Measurements from ENCODE around the gene GIPC2. TPM values are rescaled to one million over a fixed set of nuclear protein-coding genes. Genes with fewer than 3 reads are reported as not detected.

Gene GIPC2
- total and polyA plus RNA-seq, 9 of the 15 experiments (the other 6 are each of a cell fraction or from before 2014, with no cell fraction given) = 0.01 to 0.05 (median 0.04) TPM; not detected in 3

DNA sequence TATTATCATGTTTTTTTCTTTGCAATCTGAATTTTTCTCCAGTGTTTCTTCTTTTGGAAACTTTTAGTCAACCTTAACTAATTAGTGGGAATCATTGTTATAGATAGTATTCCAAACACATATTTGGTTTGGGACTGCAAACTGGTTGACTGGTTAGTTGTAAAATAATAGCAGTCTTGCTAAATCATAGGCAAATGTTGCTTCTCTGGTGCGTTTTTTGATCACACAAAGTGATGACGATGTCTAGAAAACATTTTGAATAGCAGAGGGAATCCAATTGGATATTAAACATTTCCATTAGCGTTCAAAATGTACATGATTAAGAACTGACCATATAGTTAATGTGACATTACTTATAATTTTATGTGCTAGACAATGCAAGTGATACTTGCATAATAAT lies 36.5 kb upstream of the GIPC2 start:
- Histone ChIP-seq H3K9me1 (ENCODE audit: control insufficient read depth, insufficient read depth, low read length) (no peaks in the 10 kb centered on the region), H2AFZ (ENCODE audit: low read depth, low read length) (no peak overlapping the region), H3K9me3 (replicated peaks; ENCODE audit: control insufficient read depth, insufficient read depth, low read depth, low read length) (no peaks in the 10 kb centered on the region), H3K9ac (ENCODE audit: insufficient read depth in 1 of 2, low read depth in 2 of 2, low read length in 2 of 2) (peak overlapping the region in 1 of 2 experiments; percentile 88; a peak in 1 of 4 replicates), H3K4me1 (replicated peaks in 1 of 2; ENCODE audit: control insufficient read depth in 2 of 2, insufficient read depth in 2 of 2, low read length in 2 of 2) (peaks cover 0 to 3% of the 10 kb centered on the region in 2 experiments; a peak in 1 of 5 replicates), H4K20me1 (replicated peaks; ENCODE audit: control insufficient read depth, insufficient read depth, low read length) (peaks cover 3% of the 10 kb centered on the region; the same call in 1 of the 2 replicates), H3K4me2 (ENCODE audit: insufficient read depth, low read length) (peak overlapping the region; percentile 64), H3K4me3 (peak overlapping the region; percentile 15), H3K36me3 (ENCODE audit: control insufficient read depth, insufficient read depth, low read length) (peaks cover 15% of the 10 kb centered on the region), H3K79me2 (ENCODE audit: control insufficient read depth, insufficient read depth, low read length) (peaks cover 89% of the 10 kb centered on the region), H3K27me3 (ENCODE audit: control insufficient read depth in 2 of 2, insufficient read depth in 2 of 2, low read length in 2 of 2) (no peaks in the 10 kb centered on the region), H3K27ac (ENCODE audit: extremely low read depth, low read depth, low read length) (no peak overlapping the region)
- intact Hi-C loops (cut with micrococcal nuclease) (loop anchor here (5.0 kb wide), 1 partner anchor 252 kb away; the partner anchor contains the start of gene USP33), in situ Hi-C loops (cut with MboI) (loop anchor here (10.0 kb wide), 1 partner anchor 106 kb away; no protein-coding TSS in a partner anchor)
- WGBS (ENCODE audit: insufficient coverage, low coverage, missing lambda C conversion rate) = 25% methylated on average over 3 of the region's 3 CpGs
- DNase-seq (ENCODE audit: extremely low read depth in 1 of 4, low spot score in 3 of 4) (no peak), FAIRE-seq (no peak), ATAC-seq (no peak)
- ChIA-PET CTCF (ENCODE audit: low intra/inter-chr PET ratio) (interaction anchor here (0.5 kb wide), 1 partner anchor 9 kb away, joined by 3 read pairs; no protein-coding TSS in a partner anchor), POLR2A (interaction anchor here (1.3 to 2.3 kb wide), 2 partner anchors 12 to 24 kb away, joined by 3 to 10 read pairs; no protein-coding TSS in a partner anchor)
- no TSS peak for BruUV-seq (replicated peaks)
- TF ChIP-seq BRF1 (IDR thresholded peaks at IDR 0.05; ENCODE audit: borderline replicate concordance, extremely low read depth, insufficient read length) (no peak), TSC22D4 (tag; IDR thresholded peaks at IDR 0.05) (no peak), NFE2 (IDR thresholded peaks at IDR 0.05; ENCODE audit: low read depth) (no peak), ETS2 (tag; IDR thresholded peaks at IDR 0.05; ENCODE audit: borderline replicate concordance, poor library complexity, severe bottlenecking) (no peak)
- TF ChIP-seq, protein P1, sequence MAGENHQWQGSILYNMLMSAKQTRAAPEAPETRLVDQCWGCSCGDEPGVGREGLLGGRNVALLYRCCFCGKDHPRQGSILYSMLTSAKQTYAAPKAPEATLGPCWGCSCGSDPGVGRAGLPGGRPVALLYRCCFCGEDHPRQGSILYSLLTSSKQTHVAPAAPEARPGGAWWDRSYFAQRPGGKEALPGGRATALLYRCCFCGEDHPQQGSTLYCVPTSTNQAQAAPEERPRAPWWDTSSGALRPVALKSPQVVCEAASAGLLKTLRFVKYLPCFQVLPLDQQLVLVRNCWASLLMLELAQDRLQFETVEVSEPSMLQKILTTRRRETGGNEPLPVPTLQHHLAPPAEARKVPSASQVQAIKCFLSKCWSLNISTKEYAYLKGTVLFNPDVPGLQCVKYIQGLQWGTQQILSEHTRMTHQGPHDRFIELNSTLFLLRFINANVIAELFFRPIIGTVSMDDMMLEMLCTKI (IDR thresholded peaks at IDR 0.05; ENCODE audit: partially characterized antibody) = no peak
- TF ChIP-seq, protein P2, sequence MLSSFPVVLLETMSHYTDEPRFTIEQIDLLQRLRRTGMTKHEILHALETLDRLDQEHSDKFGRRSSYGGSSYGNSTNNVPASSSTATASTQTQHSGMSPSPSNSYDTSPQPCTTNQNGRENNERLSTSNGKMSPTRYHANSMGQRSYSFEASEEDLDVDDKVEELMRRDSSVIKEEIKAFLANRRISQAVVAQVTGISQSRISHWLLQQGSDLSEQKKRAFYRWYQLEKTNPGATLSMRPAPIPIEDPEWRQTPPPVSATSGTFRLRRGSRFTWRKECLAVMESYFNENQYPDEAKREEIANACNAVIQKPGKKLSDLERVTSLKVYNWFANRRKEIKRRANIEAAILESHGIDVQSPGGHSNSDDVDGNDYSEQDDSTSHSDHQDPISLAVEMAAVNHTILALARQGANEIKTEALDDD (IDR thresholded peaks at IDR 0.05) = peak; percentile 83

All from K562 (cell line).